Renal cortex interstitium (tissue), 11 donors: Measurements from ENCODE around the gene FBRSL1. TPM values are rescaled to one million over a fixed set of nuclear protein-coding genes. Genes with fewer than 3 reads are reported as not detected.
"Not testable (repeated sequence)": the region's sequence is repeated elsewhere in the genome, so short reads cannot be mapped to it uniquely, and the experiment has no call there.

Experiments used
- DNase-seq, 11 donors: peaks; one replicate each; pipeline ENCODE4 v3.0.0-alpha.2; 2013; ENCODE audit warnings: low read depth in 9 of 11, low spot score in 4 of 11; ENCODE audit errors: extremely low read depth in 1 of 11
- polyA plus RNA-seq, 3 donors: library from polyadenylated mRNA; unstranded; fragments of 120-200 nt; gene quantifications; one replicate each; pipeline ENCODE4 v1.2.1, GENCODE V29; 2013; ENCODE audit not compliant: insufficient read length in 3 of 3

FBRSL1 gene
- polyA plus RNA-seq, 3 donors: 41.9 to 84.7 (median 70.4) TPM

- no peak for DNase-seq
Measured at GRCh38 chr12:132451172-132451835, 38.6 kb upstream of the FBRSL1 start.

GRCh38 chr12:132451836-132452195 is 38.1 kb upstream of the FBRSL1 start:
- DNase-seq: no peak

- DNase-seq: no peak
Measured at GRCh38 chr12:132452596-132453350, 37.2 kb upstream of the FBRSL1 start.

- DNase-seq: no peak
Measured at GRCh38 chr12:132453361-132454192, 36.4 kb upstream of the FBRSL1 start.

- no peak for DNase-seq
Measured at GRCh38 chr12:132454193-132454932, 35.6 kb upstream of the FBRSL1 start.

- DNase-seq: no peak
Measured at GRCh38 chr12:132454933-132455418, 35.0 kb upstream of the FBRSL1 start.

- DNase-seq: no peak
Measured at GRCh38 chr12:132455565-132455964, 34.4 kb upstream of the FBRSL1 start.

GRCh38 chr12:132456186-132456943 is 33.6 kb upstream of the FBRSL1 start:
- no peak for DNase-seq

- DNase-seq: no peak
Measured at GRCh38 chr12:132456944-132457495, 32.9 kb upstream of the FBRSL1 start.

- no peak for DNase-seq
Measured at GRCh38 chr12:132458441-132458840, 31.5 kb upstream of the FBRSL1 start.

GRCh38 chr12:132458846-132459641 is 30.9 kb upstream of the FBRSL1 start:
- DNase-seq: no peak

- DNase-seq: no peak
Measured at GRCh38 chr12:132460571-132460970, 29.4 kb upstream of the FBRSL1 start.

GRCh38 chr12:132461526-132461925 is 28.4 kb upstream of the FBRSL1 start:
- DNase-seq: no peak

GRCh38 chr12:132462788-132463187 is 27.2 kb upstream of the FBRSL1 start:
- DNase-seq: no peak

- not testable (repeated sequence) for DNase-seq
Measured at GRCh38 chr12:132463284-132463924, 26.5 kb upstream of the FBRSL1 start.

GRCh38 chr12:132464304-132464703 is 25.6 kb upstream of the FBRSL1 start:
- DNase-seq: not testable (repeated sequence)

GRCh38 chr12:132464820-132465219 is 25.1 kb upstream of the FBRSL1 start:
- no peak for DNase-seq
